ENCODE results near the gene TRPM4. TPM values are rescaled to one million over a fixed set of nuclear protein-coding genes. Genes with fewer than 3 reads are reported as not detected.
A peak's percentile ranks its signal among the peaks of the same experiment; 100 is the strongest.

The TRPM4 gene
- polyA plus RNA-seq, 1 donor (not counting 4 experiments of a cell fraction or from before 2014, with no cell fraction given), result 16.1 TPM

- Histone ChIP-seq H3K9ac (ENCODE audit: control insufficient read depth, extremely low read depth, insufficient read depth, low read length) (no peak overlapping the region), H3K36me3 (ENCODE audit: control insufficient read depth in 2 of 2, extremely low read depth in 1 of 2, insufficient read depth in 2 of 2, low read length in 2 of 2) (no peaks in the 10 kb centered on the region), H4K20me1 (ENCODE audit: control insufficient read depth, extremely low read depth, insufficient read depth, low read length) (no peaks in the 10 kb centered on the region), H3K4me3 (ENCODE audit: control insufficient read depth in 2 of 3, extremely low read depth in 1 of 3, insufficient read depth in 2 of 3, low read depth in 1 of 3, low read length in 3 of 3) (no peak overlapping the region), H3K79me2 (ENCODE audit: control insufficient read depth, insufficient read depth, low read length) (no peaks in the 10 kb centered on the region), H3K4me2 (ENCODE audit: control insufficient read depth, extremely low read depth, insufficient read depth, low read depth, low read length) (no peak overlapping the region), H3K9me3 (ENCODE audit: control insufficient read depth, low read depth, low read length) (no peaks in the 10 kb centered on the region), H2AFZ (ENCODE audit: control insufficient read depth, low read length) (no peak overlapping the region), H3K27ac (ENCODE audit: control insufficient read depth, insufficient read depth, low read length) (no peak overlapping the region), H3K9me1 (ENCODE audit: control insufficient read depth, extremely low read depth, insufficient read depth, low read length) (no peaks in the 10 kb centered on the region), H3K27me3 (ENCODE audit: control insufficient read depth, extremely low read depth, insufficient read depth, low read length) (no peaks in the 10 kb centered on the region), H3K4me1 (ENCODE audit: control insufficient read depth, extremely low read depth, insufficient read depth, low read length) (peaks cover 22% of the 10 kb centered on the region)
- DNase-seq (ENCODE audit: low read depth, low spot score), result no peak
- TF ChIP-seq CTCF (optimal IDR thresholded peaks at IDR 0.05 in 1 of 3, IDR thresholded peaks at IDR 0.05 in 1 of 3, conservative IDR thresholded peaks at IDR 0.05 in 1 of 3; ENCODE audit: extremely low read depth in 1 of 3, insufficient read depth in 2 of 3, low read length in 3 of 3) (no peak), EZH2 (IDR thresholded peaks at IDR 0.05; ENCODE audit: low read length) (no peak)
- no peak for FAIRE-seq
- dilution Hi-C loops (cut with MboI; ENCODE audit: extremely low pct_ligation_motif_present, low sequenced_read_pairs), result no loop called here
Measured at GRCh38 chr19:49148044-49148682, 9.4 kb upstream of the TRPM4 start.

- no peak for TF ChIP-seq CTCF (optimal IDR thresholded peaks at IDR 0.05 in 1 of 3, IDR thresholded peaks at IDR 0.05 in 1 of 3, conservative IDR thresholded peaks at IDR 0.05 in 1 of 3; ENCODE audit: extremely low read depth in 1 of 3, insufficient read depth in 2 of 3, low read length in 3 of 3)
- DNase-seq (ENCODE audit: low read depth, low spot score) (peak; percentile 90), FAIRE-seq (no peak)
- Histone ChIP-seq H3K9ac (ENCODE audit: control insufficient read depth, extremely low read depth, insufficient read depth, low read length) (peak overlapping the region; percentile 85), H3K9me1 (ENCODE audit: control insufficient read depth, extremely low read depth, insufficient read depth, low read length) (no peaks in the 10 kb centered on the region), H3K4me3 (ENCODE audit: control insufficient read depth in 2 of 3, extremely low read depth in 1 of 3, insufficient read depth in 2 of 3, low read depth in 1 of 3, low read length in 3 of 3) (peak overlapping the region; percentile 47 to 94 (median 84)), H2AFZ (ENCODE audit: control insufficient read depth, low read length) (peak overlapping the region; percentile 94), H3K9me3 (ENCODE audit: control insufficient read depth, low read depth, low read length) (no peaks in the 10 kb centered on the region), H3K79me2 (ENCODE audit: control insufficient read depth, insufficient read depth, low read length) (no peaks in the 10 kb centered on the region), H3K27ac (ENCODE audit: control insufficient read depth, insufficient read depth, low read length) (peak overlapping the region; percentile 71), H3K27me3 (ENCODE audit: control insufficient read depth, extremely low read depth, insufficient read depth, low read length) (no peaks in the 10 kb centered on the region), H3K4me1 (ENCODE audit: control insufficient read depth, extremely low read depth, insufficient read depth, low read length) (peaks cover 22% of the 10 kb centered on the region), H4K20me1 (ENCODE audit: control insufficient read depth, extremely low read depth, insufficient read depth, low read length) (no peaks in the 10 kb centered on the region), H3K4me2 (ENCODE audit: control insufficient read depth, extremely low read depth, insufficient read depth, low read depth, low read length) (peak overlapping the region; percentile 99), H3K36me3 (ENCODE audit: control insufficient read depth in 2 of 2, extremely low read depth in 1 of 2, insufficient read depth in 2 of 2, low read length in 2 of 2) (no peaks in the 10 kb centered on the region)
- dilution Hi-C loops (cut with MboI; ENCODE audit: extremely low pct_ligation_motif_present, low sequenced_read_pairs), result no loop called here
Measured at GRCh38 chr19:49148784-49149651, 8.6 kb upstream of the TRPM4 start.
